Ectodermal cell (in vitro differentiated cells): ENCODE results near the gene ABCD1.
"Not testable (repeated sequence)": the region's sequence is repeated elsewhere in the genome, so short reads cannot be mapped to it uniquely, and the experiment has no call there.

Experiments
- H3K27ac ChIP-seq: 2 replicates; pipeline ENCODE4 v1.7.0; 2013; ENCODE audit warnings: mild to moderate bottlenecking, low read depth, low read length; ENCODE audit not compliant: insufficient read depth, poor library complexity, severe bottlenecking
- H3K27me3 ChIP-seq: 2 replicates; pipeline ENCODE4 v1.7.0; 2013; ENCODE audit warnings: mild to moderate bottlenecking, low read length; ENCODE audit not compliant: insufficient read depth, control insufficient read depth, poor library complexity, severe bottlenecking
- H3K36me3 ChIP-seq: one replicate; pipeline ENCODE4 v1.7.0; 2013; ENCODE audit warnings: low read length; ENCODE audit not compliant: control insufficient read depth, insufficient read depth
- H3K4me1 ChIP-seq: one replicate; pipeline ENCODE4 v1.7.0; 2013; ENCODE audit warnings: low read length; ENCODE audit not compliant: control insufficient read depth, insufficient read depth
- H3K4me3 ChIP-seq: 2 replicates; pipeline ENCODE4 v1.7.0; 2013; ENCODE audit warnings: low read depth, low read length, control low read depth; ENCODE audit not compliant: insufficient read depth
- H3K9me3 ChIP-seq: 2 replicates; pipeline ENCODE4 v1.7.0; 2013; ENCODE audit warnings: mild to moderate bottlenecking, low read length, moderate library complexity; ENCODE audit not compliant: control insufficient read depth
- WGBS, 2 experiments: methylation state at CpG; one replicate each; pipeline ENCODE4 v1.1.7; 2013; ENCODE audit warnings: missing lambda C conversion rate in 2 of 2; 5-methylcytosine and 5-hydroxymethylcytosine counted together

ABCD1 gene

DNA sequence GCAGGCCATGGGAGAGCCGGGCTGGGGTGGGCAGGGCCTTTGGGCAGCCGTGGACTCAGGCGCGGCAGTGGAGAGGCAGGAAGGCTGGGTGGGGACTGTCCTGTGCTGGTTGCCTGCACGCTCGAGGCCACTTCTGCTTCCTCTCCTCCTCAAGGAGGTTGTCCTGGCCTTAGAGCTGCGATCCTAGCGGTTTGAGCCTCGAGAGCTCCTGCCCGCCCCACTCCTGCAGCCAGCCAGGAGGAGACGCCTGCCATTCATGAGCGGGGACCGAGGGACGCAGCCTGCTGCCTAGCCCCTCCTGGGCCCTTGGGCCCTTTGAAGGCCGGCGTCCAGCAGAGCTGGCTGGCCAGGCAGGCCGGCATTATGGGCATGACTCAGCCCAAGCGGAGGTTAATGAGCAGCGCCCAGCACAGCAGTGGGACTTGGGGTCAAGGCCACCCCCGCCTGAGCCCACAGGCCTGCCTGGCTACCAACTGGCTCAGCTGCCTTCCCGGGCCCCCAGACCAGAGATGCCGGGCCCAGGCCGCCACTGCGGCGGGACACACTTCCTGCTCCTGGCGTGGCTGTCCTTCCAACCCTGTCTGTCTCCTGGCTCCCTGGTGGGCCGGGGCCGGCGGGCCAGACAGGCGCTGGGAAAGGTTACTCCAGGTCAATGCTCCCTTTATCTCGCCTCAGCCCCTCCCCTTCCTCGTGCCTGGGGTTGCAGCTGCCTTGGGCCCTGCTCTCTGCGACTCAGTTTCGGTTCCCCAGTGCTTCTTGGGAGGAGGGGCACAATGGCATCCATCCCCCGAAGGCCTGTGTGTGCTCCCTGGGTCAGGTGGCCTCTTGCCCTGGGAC, 1.8 kb downstream of the ABCD1 start:
- H3K27ac ChIP-seq = no peak overlapping the region
- no peaks in the 10 kb centered on the region for H3K27me3 ChIP-seq
- WGBS, 2 experiments = 26 to 28% methylated on average over 35 of the region's 35 CpGs
- no peak overlapping the region for H3K4me3 ChIP-seq
- peaks cover 9% of the 10 kb centered on the region for H3K4me1 ChIP-seq
- H3K9me3 ChIP-seq = no peaks in the 10 kb centered on the region
- H3K36me3 ChIP-seq = no peaks in the 10 kb centered on the region

DNA sequence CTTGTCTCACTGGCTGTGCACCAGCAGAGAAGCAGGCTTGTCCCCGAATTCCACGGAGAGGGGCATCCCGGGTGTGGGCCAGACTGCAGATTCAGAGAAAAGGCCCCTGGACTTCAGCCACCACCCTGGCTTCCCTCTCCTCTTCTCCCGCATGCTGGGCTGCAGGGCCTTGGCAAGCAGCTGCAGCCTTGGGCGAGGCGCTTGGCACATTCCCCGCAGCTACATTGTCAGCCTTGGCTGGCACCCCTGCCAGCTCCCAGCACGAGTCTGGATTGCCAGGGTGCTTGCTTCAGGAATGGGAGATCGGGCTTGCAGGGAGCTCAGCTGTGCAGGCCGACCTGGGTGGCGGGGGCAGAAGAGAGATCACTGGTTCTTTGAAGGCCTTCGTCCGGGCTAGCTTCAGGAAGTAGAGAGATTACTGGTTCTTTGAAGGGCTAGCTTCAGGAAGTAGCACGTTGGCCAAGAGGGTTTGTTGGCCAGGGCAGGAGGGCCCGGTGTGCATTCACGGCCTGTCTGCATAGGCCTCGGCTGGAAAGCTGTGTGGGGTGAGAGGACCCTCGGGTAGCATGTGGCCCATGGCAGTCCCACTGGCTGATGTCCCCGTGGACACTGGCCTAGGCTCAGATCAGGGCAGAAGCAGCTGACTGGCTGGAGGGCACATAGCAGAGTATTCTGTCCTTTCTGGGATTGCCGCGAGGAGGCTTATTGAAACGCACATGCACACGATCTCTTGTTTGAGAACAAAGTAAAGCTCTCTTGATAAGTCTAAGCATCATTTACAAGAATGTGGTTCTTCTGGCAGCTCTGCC, 2.7 kb downstream of the ABCD1 start:
- Histone ChIP-seq H3K9me3 (no peaks in the 10 kb centered on the region), H3K27ac (no peak overlapping the region), H3K4me1 (peaks cover 9% of the 10 kb centered on the region), H3K4me3 (no peak overlapping the region), H3K36me3 (no peaks in the 10 kb centered on the region), H3K27me3 (no peaks in the 10 kb centered on the region)
- 79 to 81% methylated on average over 23 of the region's 23 CpGs for WGBS, 2 experiments

DNA sequence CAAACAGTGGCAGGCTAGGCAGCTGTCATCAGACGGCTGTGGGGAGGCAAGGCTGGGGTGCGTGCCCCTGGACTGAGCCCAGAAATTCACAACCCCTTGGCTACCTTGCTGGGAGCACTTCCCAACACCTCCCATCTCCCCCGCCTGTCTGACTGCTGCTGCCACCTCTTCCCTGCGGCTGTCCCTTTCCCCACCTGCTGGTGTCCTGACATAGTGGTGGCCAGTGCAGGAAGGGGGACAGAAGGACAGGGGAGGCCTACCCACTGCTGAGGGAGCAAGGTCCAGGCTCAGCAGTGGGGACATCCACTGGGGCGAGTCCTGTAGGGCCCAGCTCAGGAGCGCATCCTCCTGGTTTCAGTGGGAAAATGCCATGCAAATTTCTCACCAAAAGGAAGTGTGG, 3.4 kb downstream of the ABCD1 start:
- no peaks in the 10 kb centered on the region for H3K9me3 ChIP-seq
- H3K27ac ChIP-seq = no peak overlapping the region
- no peak overlapping the region for H3K4me3 ChIP-seq
- no peaks in the 10 kb centered on the region for H3K36me3 ChIP-seq
- H3K4me1 ChIP-seq = peaks cover 3% of the 10 kb centered on the region
- 92 to 96% methylated on average over 6 of the region's 6 CpGs for WGBS, 2 experiments
- no peaks in the 10 kb centered on the region for H3K27me3 ChIP-seq

DNA sequence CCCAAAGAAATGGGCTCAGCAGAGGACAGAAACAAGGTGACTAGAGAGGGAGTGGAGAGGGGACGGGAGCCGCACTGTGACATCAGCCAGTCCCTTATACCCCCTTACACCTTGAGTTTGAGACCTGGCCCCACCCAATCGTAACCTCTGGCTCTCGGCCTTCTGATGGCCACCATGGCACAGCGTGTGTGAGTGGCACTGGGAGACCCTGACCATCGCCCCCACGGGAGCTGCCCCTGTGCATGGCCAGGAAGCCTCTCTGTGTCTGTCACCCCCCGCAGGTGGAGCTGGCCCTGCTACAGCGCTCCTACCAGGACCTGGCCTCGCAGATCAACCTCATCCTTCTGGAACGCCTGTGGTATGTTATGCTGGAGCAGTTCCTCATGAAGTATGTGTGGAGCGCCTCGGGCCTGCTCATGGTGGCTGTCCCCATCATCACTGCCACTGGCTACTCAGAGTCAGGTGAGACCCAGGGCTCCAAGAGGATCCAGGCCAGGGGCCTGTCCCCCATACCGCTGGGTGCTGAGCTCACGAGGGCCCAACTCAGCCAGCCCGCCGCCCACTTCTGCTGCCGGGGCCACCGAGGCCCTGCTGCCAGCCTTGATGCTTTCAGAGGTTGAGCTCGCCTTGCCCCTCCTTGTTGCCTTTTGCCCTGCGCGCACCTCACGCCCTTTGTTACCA, 4.4 kb downstream of the ABCD1 start:
- Histone ChIP-seq H3K4me3 (no peak overlapping the region), H3K27ac (no peak overlapping the region), H3K4me1 (peaks cover 3% of the 10 kb centered on the region), H3K36me3 (no peaks in the 10 kb centered on the region), H3K27me3 (no peaks in the 10 kb centered on the region), H3K9me3 (no peaks in the 10 kb centered on the region)
- WGBS, 2 experiments = 96% methylated on average over 23 of the region's 23 CpGs

DNA sequence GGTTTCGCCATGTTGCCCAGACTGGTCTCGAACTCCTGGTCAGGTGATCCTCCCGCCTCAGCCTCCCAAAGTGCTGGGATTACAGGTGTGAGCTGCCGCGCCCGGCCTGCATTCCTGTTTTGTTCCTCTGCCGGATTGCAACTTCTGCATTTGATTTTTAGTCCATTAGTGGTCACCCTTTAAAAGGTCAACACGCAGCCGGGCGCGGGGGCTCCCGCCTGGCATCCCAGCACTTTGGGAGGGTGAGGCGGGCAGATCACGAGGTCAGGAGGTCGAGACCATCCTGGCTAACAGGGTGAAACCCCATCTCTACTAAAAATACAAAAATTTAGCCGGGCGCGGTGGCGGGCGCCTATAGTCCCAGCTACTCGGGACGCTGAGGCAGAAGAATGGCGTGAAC, 5.5 kb downstream of the ABCD1 start:
- H3K4me1 ChIP-seq, H3K27me3 ChIP-seq, H3K4me3 ChIP-seq, H3K9me3 ChIP-seq, H3K36me3 ChIP-seq, H3K27ac ChIP-seq: not testable (repeated sequence)
- 93 to 94% methylated on average over 23 of the region's 23 CpGs for WGBS, 2 experiments

DNA sequence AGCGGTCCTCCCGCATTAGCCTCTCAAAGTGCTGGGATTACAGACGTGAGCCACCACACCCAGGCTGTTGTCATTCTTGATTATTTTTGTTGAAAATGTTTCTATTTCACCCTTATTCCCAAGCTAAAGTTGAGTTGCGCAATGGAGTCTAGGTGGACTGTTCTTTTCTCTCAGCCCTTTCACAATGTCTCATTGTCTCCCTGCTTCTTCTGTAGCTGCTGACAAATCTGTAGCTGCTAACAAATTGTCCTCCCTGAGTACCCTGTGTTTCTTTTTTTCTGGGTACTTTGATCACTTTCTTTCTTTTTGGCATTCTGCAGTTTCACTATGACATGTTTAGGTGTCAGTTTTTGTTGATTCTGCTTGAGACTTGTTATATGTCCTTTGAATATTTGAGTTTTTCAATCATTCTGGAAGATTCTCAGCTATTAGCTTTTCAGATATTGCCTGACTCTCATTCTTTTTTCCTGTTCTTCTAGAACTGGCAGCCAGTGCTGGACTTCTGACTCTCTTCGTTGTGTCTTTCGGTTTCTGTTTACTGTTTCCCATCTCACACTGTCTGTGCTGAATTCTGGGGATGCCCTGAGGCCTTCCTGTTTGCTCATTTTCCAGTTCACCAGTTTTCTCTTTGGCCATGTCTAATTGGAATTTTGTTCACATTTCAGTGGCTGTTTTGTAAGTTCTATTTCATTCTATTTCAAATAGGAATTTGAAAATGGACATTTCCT, 6.6 kb downstream of the ABCD1 start:
- Histone ChIP-seq H3K27ac (no peak overlapping the region), H3K36me3 (no peaks in the 10 kb centered on the region), H3K4me1 (peaks cover 3% of the 10 kb centered on the region), H3K27me3 (no peaks in the 10 kb centered on the region), H3K4me3 (no peak overlapping the region), H3K9me3 (no peaks in the 10 kb centered on the region)
- 94% methylated on average over 5 to 6 of the region's 6 CpGs for WGBS, 2 experiments

DNA sequence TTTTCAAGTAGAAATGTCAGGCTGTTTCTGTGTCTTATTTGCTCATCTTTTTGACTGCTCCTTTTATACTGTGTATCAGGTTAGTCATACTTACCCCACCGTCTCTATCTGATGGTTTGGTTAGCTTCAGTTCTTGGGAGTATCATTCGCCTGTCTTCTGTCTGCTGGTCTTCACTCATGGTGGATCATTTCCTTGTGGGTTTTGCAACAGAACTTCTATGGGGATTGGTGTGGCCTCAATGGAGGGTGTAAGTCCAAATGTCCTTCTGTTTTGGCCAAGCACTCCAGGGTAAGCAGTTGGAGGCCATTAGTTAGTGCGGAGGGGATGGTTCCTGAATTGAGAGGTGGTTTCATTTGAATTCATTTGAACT, 7.2 kb downstream of the ABCD1 start:
- no peak overlapping the region for H3K27ac ChIP-seq
- H3K4me1 ChIP-seq = peaks cover 3% of the 10 kb centered on the region
- WGBS, 2 experiments = 93 to 95% methylated on average over 3 of the region's 3 CpGs

DNA sequence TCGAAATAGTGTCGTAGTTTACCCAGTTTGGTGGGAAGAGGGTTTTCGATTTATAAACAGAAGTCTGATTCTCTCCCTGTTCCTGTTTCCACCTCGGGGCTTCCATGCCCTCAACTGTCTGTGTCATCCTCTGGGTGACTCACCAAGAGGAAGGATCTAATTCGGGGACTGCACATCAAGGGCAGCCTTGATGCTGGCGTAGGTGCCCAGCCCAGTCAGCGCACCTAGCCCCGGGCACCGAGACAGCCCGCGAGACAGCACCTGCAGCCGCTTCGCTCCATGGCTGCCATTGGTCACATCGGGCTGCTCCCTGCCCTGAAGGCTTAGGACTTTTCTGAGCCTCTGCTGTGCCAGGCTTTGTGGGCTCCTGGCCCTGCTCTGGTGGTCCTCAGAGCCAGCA, 7.7 kb downstream of the ABCD1 start:
- Histone ChIP-seq H3K4me1 (no peaks in the 10 kb centered on the region), H3K9me3 (no peaks in the 10 kb centered on the region), H3K36me3 (no peaks in the 10 kb centered on the region), H3K27ac (no peak overlapping the region), H3K4me3 (no peak overlapping the region), H3K27me3 (no peaks in the 10 kb centered on the region)
- 95 to 97% methylated on average over 14 of the region's 14 CpGs for WGBS, 2 experiments

More for the DNA sequence above, 7.2 kb downstream of the ABCD1 start:
- Histone ChIP-seq H3K27me3 (no peaks in the 10 kb centered on the region), H3K36me3 (no peaks in the 10 kb centered on the region), H3K9me3 (no peaks in the 10 kb centered on the region), H3K4me3 (no peak overlapping the region)

DNA sequence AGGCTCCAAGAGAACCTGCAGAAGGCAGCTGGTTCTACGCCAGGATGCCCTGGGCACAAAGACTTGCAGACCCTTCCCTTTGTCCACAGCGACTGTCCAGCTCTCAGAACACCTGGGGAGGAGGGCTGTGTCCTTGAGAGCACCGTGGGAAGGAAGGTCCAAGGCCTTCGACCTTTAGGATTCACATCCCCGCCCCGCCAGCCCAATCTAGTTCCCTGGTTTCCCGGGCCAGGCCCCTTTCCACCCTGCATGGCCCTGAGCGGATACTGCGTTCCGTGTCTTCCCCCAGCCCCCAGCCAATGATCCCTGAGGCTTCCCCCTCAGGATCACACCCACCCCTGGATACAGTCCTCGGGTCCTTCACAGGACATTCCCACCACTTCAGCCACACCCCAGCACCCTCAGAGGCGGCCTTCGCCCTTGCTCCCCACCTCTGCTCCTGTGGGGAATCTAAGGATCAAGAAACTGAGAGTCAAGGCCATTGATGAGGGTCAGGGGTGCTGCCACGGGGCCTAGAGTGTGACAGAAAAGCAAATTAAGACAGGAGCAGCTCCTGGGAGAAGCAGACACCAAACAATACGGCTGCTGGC, 9.1 kb downstream of the ABCD1 start:
- Histone ChIP-seq H3K4me3 (no peak overlapping the region), H3K27me3 (no peaks in the 10 kb centered on the region), H3K36me3 (no peaks in the 10 kb centered on the region), H3K9me3 (no peaks in the 10 kb centered on the region), H3K4me1 (no peaks in the 10 kb centered on the region), H3K27ac (no peak overlapping the region)
- 95% methylated on average over 14 to 15 of the region's 15 CpGs for WGBS, 2 experiments
